ENCODE results near the gene SUCLA2. TPM values are rescaled to one million over a fixed set of nuclear protein-coding genes. Genes with fewer than 3 reads are reported as not detected.
A peak's percentile ranks its signal among the peaks of the same experiment; 100 is the strongest.
"Not testable (repeated sequence)": the region's sequence is repeated elsewhere in the genome, so short reads cannot be mapped to it uniquely, and the experiment has no call there.

SUCLA2 gene
- polyA plus RNA-seq, 1 donor: 58.2 TPM

GRCh38 chr13:47959468-47960247 is 41.4 kb downstream of the SUCLA2 start:
- Histone ChIP-seq H3K27me3 (ENCODE audit: control insufficient read depth, insufficient read depth, low read length) (no peaks in the 10 kb centered on the region), H3K9me3 (ENCODE audit: control insufficient read depth, low read depth, low read length) (peaks cover 17% of the 10 kb centered on the region), H3K4me1 (ENCODE audit: control insufficient read depth, insufficient read depth, low read length) (no peaks in the 10 kb centered on the region), H3K4me3 (ENCODE audit: low read length) (no peak overlapping the region), H3K36me3 (ENCODE audit: control insufficient read depth, insufficient read depth, low read length) (peaks cover 40% of the 10 kb centered on the region), H3K27ac (ENCODE audit: low read length) (no peak overlapping the region)
- no peak for DNase-seq
- no CpG with 5 or more reads among the region's 4 CpGs for WGBS (ENCODE audit: insufficient coverage, low lambda C conversion rate)

- no CpG with 5 or more reads among the region's 5 CpGs for WGBS (ENCODE audit: insufficient coverage, low lambda C conversion rate)
- no peak overlapping the region for H3K27ac ChIP-seq (ENCODE audit: low read length)
- no peak for DNase-seq
- peaks cover 30% of the 10 kb centered on the region for H3K36me3 ChIP-seq (ENCODE audit: control insufficient read depth, insufficient read depth, low read length)
- peaks cover 17% of the 10 kb centered on the region for H3K9me3 ChIP-seq (ENCODE audit: control insufficient read depth, low read depth, low read length)
- no peaks in the 10 kb centered on the region for H3K4me1 ChIP-seq (ENCODE audit: control insufficient read depth, insufficient read depth, low read length)
- no peaks in the 10 kb centered on the region for H3K27me3 ChIP-seq (ENCODE audit: control insufficient read depth, insufficient read depth, low read length)
- H3K4me3 ChIP-seq (ENCODE audit: low read length): no peak overlapping the region
Measured at GRCh38 chr13:47957073-47957472, 44.0 kb downstream of the SUCLA2 start.

GRCh38 chr13:47955836-47956235 is 45.2 kb downstream of the SUCLA2 start:
- Histone ChIP-seq H3K4me3 (ENCODE audit: low read length) (no peak overlapping the region), H3K27ac (ENCODE audit: low read length) (no peak overlapping the region), H3K9me3 (ENCODE audit: control insufficient read depth, low read depth, low read length) (peaks cover 17% of the 10 kb centered on the region), H3K4me1 (ENCODE audit: control insufficient read depth, insufficient read depth, low read length) (no peaks in the 10 kb centered on the region), H3K36me3 (ENCODE audit: control insufficient read depth, insufficient read depth, low read length) (peaks cover 38% of the 10 kb centered on the region), H3K27me3 (ENCODE audit: control insufficient read depth, insufficient read depth, low read length) (no peaks in the 10 kb centered on the region)
- no peak for DNase-seq
- WGBS (ENCODE audit: insufficient coverage, low lambda C conversion rate): 87% methylated on average over 2 of the region's 2 CpGs

- H3K36me3 ChIP-seq (ENCODE audit: control insufficient read depth, insufficient read depth, low read length): peaks cover 37% of the 10 kb centered on the region
- no peak overlapping the region for H3K4me3 ChIP-seq (ENCODE audit: low read length)
- H3K27me3 ChIP-seq (ENCODE audit: control insufficient read depth, insufficient read depth, low read length): no peaks in the 10 kb centered on the region
- no peaks in the 10 kb centered on the region for H3K4me1 ChIP-seq (ENCODE audit: control insufficient read depth, insufficient read depth, low read length)
- no peak overlapping the region for H3K27ac ChIP-seq (ENCODE audit: low read length)
- no peak for DNase-seq
- no peaks in the 10 kb centered on the region for H3K9me3 ChIP-seq (ENCODE audit: control insufficient read depth, low read depth, low read length)
- 90% methylated on average over 2 of the region's 2 CpGs for WGBS (ENCODE audit: insufficient coverage, low lambda C conversion rate)
Measured at GRCh38 chr13:47949799-47950198, 51.3 kb downstream of the SUCLA2 start.

- Histone ChIP-seq H3K36me3 (ENCODE audit: control insufficient read depth, insufficient read depth, low read length) (peaks cover 28% of the 10 kb centered on the region), H3K4me3 (ENCODE audit: low read length) (no peak overlapping the region), H3K4me1 (ENCODE audit: control insufficient read depth, insufficient read depth, low read length) (no peaks in the 10 kb centered on the region), H3K9me3 (ENCODE audit: control insufficient read depth, low read depth, low read length) (no peaks in the 10 kb centered on the region), H3K27me3 (ENCODE audit: control insufficient read depth, insufficient read depth, low read length) (no peaks in the 10 kb centered on the region), H3K27ac (ENCODE audit: low read length) (no peak overlapping the region)
- WGBS (ENCODE audit: insufficient coverage, low lambda C conversion rate): no CpG with 5 or more reads among the region's 2 CpGs
- DNase-seq: peak; percentile 6 to 29
Measured at GRCh38 chr13:47945738-47946137, 55.3 kb downstream of the SUCLA2 start.

GRCh38 chr13:47945146-47945545 is 55.9 kb downstream of the SUCLA2 start:
- peaks cover 24% of the 10 kb centered on the region for H3K36me3 ChIP-seq (ENCODE audit: control insufficient read depth, insufficient read depth, low read length)
- H3K27ac ChIP-seq (ENCODE audit: low read length); H3K9me3 ChIP-seq (ENCODE audit: control insufficient read depth, low read depth, low read length); H3K4me3 ChIP-seq (ENCODE audit: low read length); H3K27me3 ChIP-seq (ENCODE audit: control insufficient read depth, insufficient read depth, low read length); H3K4me1 ChIP-seq (ENCODE audit: control insufficient read depth, insufficient read depth, low read length): not testable (repeated sequence)
- peak in 1 of 2 donors; percentile 9 for DNase-seq
- no CpG with 5 or more reads among the region's 4 CpGs for WGBS (ENCODE audit: insufficient coverage, low lambda C conversion rate)

GRCh38 chr13:47934371-47934770 is 66.7 kb downstream of the SUCLA2 start:
- Histone ChIP-seq H3K9me3 (ENCODE audit: control insufficient read depth, low read depth, low read length) (no peaks in the 10 kb centered on the region), H3K4me1 (ENCODE audit: control insufficient read depth, insufficient read depth, low read length) (no peaks in the 10 kb centered on the region), H3K27ac (ENCODE audit: low read length) (no peak overlapping the region), H3K27me3 (ENCODE audit: control insufficient read depth, insufficient read depth, low read length) (no peaks in the 10 kb centered on the region), H3K36me3 (ENCODE audit: control insufficient read depth, insufficient read depth, low read length) (no peaks in the 10 kb centered on the region), H3K4me3 (ENCODE audit: low read length) (no peak overlapping the region)
- no peak for DNase-seq
- WGBS (ENCODE audit: insufficient coverage, low lambda C conversion rate): no CpG with 5 or more reads among the region's 5 CpGs

GRCh38 chr13:47932950-47933923 is 67.8 kb downstream of the SUCLA2 start:
- no peaks in the 10 kb centered on the region for H3K4me1 ChIP-seq (ENCODE audit: control insufficient read depth, insufficient read depth, low read length)
- H3K27ac ChIP-seq (ENCODE audit: low read length): no peak overlapping the region
- no peaks in the 10 kb centered on the region for H3K36me3 ChIP-seq (ENCODE audit: control insufficient read depth, insufficient read depth, low read length)
- no peak overlapping the region for H3K4me3 ChIP-seq (ENCODE audit: low read length)
- no peak for DNase-seq
- H3K9me3 ChIP-seq (ENCODE audit: control insufficient read depth, low read depth, low read length): no peaks in the 10 kb centered on the region
- no peaks in the 10 kb centered on the region for H3K27me3 ChIP-seq (ENCODE audit: control insufficient read depth, insufficient read depth, low read length)
- WGBS (ENCODE audit: insufficient coverage, low lambda C conversion rate): 17% methylated on average over 1 of the region's 5 CpGs

- H3K4me1 ChIP-seq (ENCODE audit: control insufficient read depth, insufficient read depth, low read length): no peaks in the 10 kb centered on the region
- no peaks in the 10 kb centered on the region for H3K27me3 ChIP-seq (ENCODE audit: control insufficient read depth, insufficient read depth, low read length)
- 80% methylated on average over 1 of the region's 1 CpG for WGBS (ENCODE audit: insufficient coverage, low lambda C conversion rate)
- H3K4me3 ChIP-seq (ENCODE audit: low read length): no peak overlapping the region
- H3K9me3 ChIP-seq (ENCODE audit: control insufficient read depth, low read depth, low read length): no peaks in the 10 kb centered on the region
- no peak overlapping the region for H3K27ac ChIP-seq (ENCODE audit: low read length)
- no peaks in the 10 kb centered on the region for H3K36me3 ChIP-seq (ENCODE audit: control insufficient read depth, insufficient read depth, low read length)
- DNase-seq: no peak
Measured at GRCh38 chr13:47930649-47931165, 70.4 kb downstream of the SUCLA2 start.

- Histone ChIP-seq H3K4me3 (ENCODE audit: low read length) (no peak overlapping the region), H3K27me3 (ENCODE audit: control insufficient read depth, insufficient read depth, low read length) (no peaks in the 10 kb centered on the region), H3K27ac (ENCODE audit: low read length) (no peak overlapping the region), H3K9me3 (ENCODE audit: control insufficient read depth, low read depth, low read length) (no peaks in the 10 kb centered on the region), H3K4me1 (ENCODE audit: control insufficient read depth, insufficient read depth, low read length) (no peaks in the 10 kb centered on the region), H3K36me3 (ENCODE audit: control insufficient read depth, insufficient read depth, low read length) (no peaks in the 10 kb centered on the region)
- DNase-seq: no peak
- 100% methylated on average over 1 of the region's 3 CpGs for WGBS (ENCODE audit: insufficient coverage, low lambda C conversion rate)
Measured at GRCh38 chr13:47929156-47929555, 71.9 kb downstream of the SUCLA2 start.

Measured in large intestine (tissue), 3 donors.